ENCODE measurements around the gene CHRDL2.

DNA sequence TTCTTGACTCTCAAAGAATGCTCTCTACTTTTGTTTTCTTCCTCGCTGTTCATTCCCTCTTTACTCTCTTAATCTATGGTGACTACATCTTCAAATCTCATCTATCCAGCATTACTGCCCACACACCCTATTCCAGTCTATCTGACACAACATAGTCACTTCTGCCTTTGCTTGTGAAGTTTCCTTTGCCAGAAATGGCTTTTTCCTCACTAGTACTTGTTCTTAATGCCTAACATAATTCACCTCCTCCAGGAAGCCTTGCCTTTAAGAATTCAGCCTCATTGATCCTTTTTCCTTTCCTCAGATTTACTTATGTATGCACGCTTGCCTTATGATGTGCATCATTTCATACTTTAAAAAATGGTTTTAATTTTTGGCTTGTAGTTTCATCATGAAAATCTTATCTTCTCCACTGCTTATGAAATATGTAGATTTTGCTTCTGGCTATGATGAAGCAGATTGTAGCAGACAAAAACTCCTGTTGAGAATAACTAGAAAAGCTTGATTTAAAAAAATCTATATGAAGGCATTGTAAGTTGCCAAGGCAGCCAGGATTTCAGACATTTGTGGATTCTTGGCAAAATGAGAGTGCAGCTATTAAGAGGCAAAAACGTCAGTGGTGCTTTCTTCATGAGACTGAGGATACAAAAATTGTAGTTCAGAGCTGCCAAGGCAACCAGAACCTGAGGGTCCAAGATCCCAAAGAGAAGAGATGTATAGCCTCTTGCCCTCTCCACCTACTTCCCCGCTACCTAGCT is 49.2 kb upstream of the CHRDL2 start:
- TF ChIP-seq, protein P1, sequence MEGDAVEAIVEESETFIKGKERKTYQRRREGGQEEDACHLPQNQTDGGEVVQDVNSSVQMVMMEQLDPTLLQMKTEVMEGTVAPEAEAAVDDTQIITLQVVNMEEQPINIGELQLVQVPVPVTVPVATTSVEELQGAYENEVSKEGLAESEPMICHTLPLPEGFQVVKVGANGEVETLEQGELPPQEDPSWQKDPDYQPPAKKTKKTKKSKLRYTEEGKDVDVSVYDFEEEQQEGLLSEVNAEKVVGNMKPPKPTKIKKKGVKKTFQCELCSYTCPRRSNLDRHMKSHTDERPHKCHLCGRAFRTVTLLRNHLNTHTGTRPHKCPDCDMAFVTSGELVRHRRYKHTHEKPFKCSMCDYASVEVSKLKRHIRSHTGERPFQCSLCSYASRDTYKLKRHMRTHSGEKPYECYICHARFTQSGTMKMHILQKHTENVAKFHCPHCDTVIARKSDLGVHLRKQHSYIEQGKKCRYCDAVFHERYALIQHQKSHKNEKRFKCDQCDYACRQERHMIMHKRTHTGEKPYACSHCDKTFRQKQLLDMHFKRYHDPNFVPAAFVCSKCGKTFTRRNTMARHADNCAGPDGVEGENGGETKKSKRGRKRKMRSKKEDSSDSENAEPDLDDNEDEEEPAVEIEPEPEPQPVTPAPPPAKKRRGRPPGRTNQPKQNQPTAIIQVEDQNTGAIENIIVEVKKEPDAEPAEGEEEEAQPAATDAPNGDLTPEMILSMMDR (IDR thresholded peaks at IDR 0.05): no peak
- TF ChIP-seq POLR2A (IDR thresholded peaks at IDR 0.05) (no peak), POLR2AphosphoS5 (IDR thresholded peaks at IDR 0.05) (no peak)

Measured in breast epithelium (tissue), 3 donors.